Fibroblast of the conjunctiva (primary cell): ENCODE data around the gene DNAJB4.
A peak's percentile ranks its signal among the peaks of the same experiment; 100 is the strongest.
"Not testable (repeated sequence)": the region's sequence is repeated elsewhere in the genome, so short reads cannot be mapped to it uniquely, and the experiment has no call there.

ENCODE experiments used
- DNase-seq: peaks from one replicate; pipeline ENCODE4 v3.0.0-alpha.2; 2010; ENCODE audit warnings: low read depth

Gene DNAJB4

GRCh38 chr1:78004719-78005447 is at the start of gene DNAJB4:
TSS of gene DNAJB4 (plus strand) at chr1:78004939. CDS start at chr1:78005111, 172 bp downstream.
- peak; percentile 98 for DNase-seq

- DNase-seq, result no peak
These were observed 49.0 kb upstream of the DNAJB4 start for GRCh38 chr1:77955709-77956108.

GRCh38 chr1:77956464-77956863 is 48.3 kb upstream of the DNAJB4 start:
- no peak for DNase-seq

- peak; percentile 55 for DNase-seq
These were observed 46.3 kb upstream of the DNAJB4 start for GRCh38 chr1:77958391-77958790.

GRCh38 chr1:77958850-77959249 is 45.9 kb upstream of the DNAJB4 start:
- no peak for DNase-seq

GRCh38 chr1:77961392-77961791 is 43.3 kb upstream of the DNAJB4 start:
- no peak for DNase-seq

- DNase-seq, result no peak
These were observed 38.4 kb upstream of the DNAJB4 start for GRCh38 chr1:77966291-77966690.

- DNase-seq, result no peak
These were observed 34.5 kb upstream of the DNAJB4 start for GRCh38 chr1:77970192-77970591.

- DNase-seq, result no peak
These were observed 32.7 kb upstream of the DNAJB4 start for GRCh38 chr1:77972080-77972479.

- no peak for DNase-seq
These were observed 29.4 kb upstream of the DNAJB4 start for GRCh38 chr1:77975386-77975785.

GRCh38 chr1:77975907-77976306 is 28.8 kb upstream of the DNAJB4 start:
- no peak for DNase-seq

- DNase-seq, result no peak
These were observed 28.2 kb upstream of the DNAJB4 start for GRCh38 chr1:77976433-77977076.

GRCh38 chr1:77977989-77978292 is 26.8 kb upstream of the DNAJB4 start:
- no peak for DNase-seq

- DNase-seq, result peak; percentile 96
These were observed 26.3 kb upstream of the DNAJB4 start for GRCh38 chr1:77978293-77978968.

GRCh38 chr1:77978969-77979876 is 25.5 kb upstream of the DNAJB4 start, which contains the start of gene FUBP1:
TSS of gene FUBP1 (minus strand) at chr1:77979072. CDS start at chr1:77979004, 68 bp downstream.
- peak; percentile 99 for DNase-seq

GRCh38 chr1:77983352-77983996 is 21.3 kb upstream of the DNAJB4 start:
- not testable (repeated sequence) for DNase-seq

GRCh38 chr1:77983997-77984355 is 20.8 kb upstream of the DNAJB4 start:
- DNase-seq, result no peak

- no peak for DNase-seq
These were observed 20.1 kb upstream of the DNAJB4 start for GRCh38 chr1:77984629-77985028.

- DNase-seq, result no peak
These were observed 17.9 kb upstream of the DNAJB4 start for GRCh38 chr1:77986810-77987209.

- no peak for DNase-seq
These were observed 16.8 kb upstream of the DNAJB4 start for GRCh38 chr1:77987919-77988318.

GRCh38 chr1:77989744-77990143 is 15.0 kb upstream of the DNAJB4 start:
- DNase-seq, result no peak
